K562 (cell line): ENCODE data around the gene SLC6A16. TPM values are rescaled to one million over a fixed set of nuclear protein-coding genes. Genes with fewer than 3 reads are reported as not detected.

ENCODE experiments used
- ATAC-seq: fragments of 200-7000 bp; cut with Tn5 transposase; 3 replicates; pipeline ENCODE4 v1.9.1; 2020; ENCODE audit warnings: moderate library complexity
- BruUV-seq: library from RNA; stranded (reverse); fragments of 400-500 nt; replicated peaks from 2 replicates; lab custom pipeline; 2021; lab: Mats Ljungman, UMichigan
- CTCF ChIA-PET: fragments of 300-600 bp; formaldehyde crosslinking; extraction: SDS; loops from one replicate; lab custom pipeline; 2021; ENCODE audit warnings: low intra/inter-chr PET ratio; lab: Yijun Ruan, JAX
- POLR2A ChIA-PET: fragments of 300-600, 350-650 bp; sonication (Branson Sonifier 250); formaldehyde crosslinking; extraction: SDS; loops from one replicate; lab custom pipeline; 2021; ENCODE audit warnings: antibody characterized with exemption, inconsistent platforms; lab: Yijun Ruan, JAX
- DNase-seq, 4 experiments: peaks; one replicate each; pipeline versions ENCODE4 v3.0.0 to v3.0.0-alpha.2; 2011 to 2018; ENCODE audit warnings: low spot score in 3 of 4, mixed read lengths in 3 of 4; ENCODE audit errors: extremely low read depth in 1 of 4
- FAIRE-seq: peaks from 2 replicates; lab custom pipeline; 2011; peaks lifted over from hg19 to GRCh38; lab: Jason Lieb, UNC
- H2AFZ ChIP-seq: 2 replicates; pipeline ENCODE4 v1.6.0; 2011; ENCODE audit warnings: low read depth, low read length, control low read depth, inconsistent platforms
- H3K27ac ChIP-seq: fragments of 200-600 bp; 3 replicates; pipeline ENCODE4 v1.8.0; 2011; ENCODE audit warnings: low read depth, mild to moderate bottlenecking, control low read depth, inconsistent platforms, low read length, moderate library complexity, mixed read lengths; ENCODE audit errors: extremely low read depth
- H3K27me3 ChIP-seq, 2 experiments: fragments of 300-600 bp in 1 of 2; 2 replicates in 1 of 2; 3 replicates in 1 of 2; pipeline versions ENCODE4 v1.6.0 to v1.8.0; 2011; ENCODE audit warnings: inconsistent platforms in 2 of 2, low read length in 2 of 2, mild to moderate bottlenecking in 1 of 2, mixed read lengths in 1 of 2, moderate library complexity in 1 of 2; ENCODE audit not compliant: control insufficient read depth in 2 of 2, insufficient read depth in 2 of 2
- H3K36me3 ChIP-seq: fragments of 300-600 bp; 3 replicates; pipeline ENCODE4 v1.8.0; 2011; ENCODE audit warnings: mild to moderate bottlenecking, low read length, inconsistent platforms; ENCODE audit not compliant: control insufficient read depth, insufficient read depth
- H3K4me1 ChIP-seq, 2 experiments: fragments of 200-600 bp in 1 of 2; replicated peaks in 1 of 2; 2 replicates in 1 of 2; 3 replicates in 1 of 2; pipeline versions ENCODE4 v1.5.1 to v1.8.0; 2011; ENCODE audit warnings: inconsistent platforms in 2 of 2, low read length in 2 of 2, mild to moderate bottlenecking in 1 of 2, mixed read lengths in 1 of 2, moderate library complexity in 1 of 2; ENCODE audit not compliant: control insufficient read depth in 2 of 2, insufficient read depth in 2 of 2
- H3K4me2 ChIP-seq: 2 replicates; pipeline ENCODE4 v1.6.1; 2011; ENCODE audit warnings: low read length, control low read depth, inconsistent platforms, mixed read lengths; ENCODE audit not compliant: insufficient read depth
- H3K4me3 ChIP-seq: fragments of 200-600 bp; sonication (generic), shearing (Covaris generic); 2 replicates; pipeline ENCODE4 v1.5.1; 2016; ENCODE audit warnings: control low read depth, inconsistent platforms
- H3K79me2 ChIP-seq: fragments of 200-600 bp; 3 replicates; pipeline ENCODE4 v1.8.0; 2011; ENCODE audit warnings: low read length, inconsistent platforms; ENCODE audit not compliant: control insufficient read depth, insufficient read depth
- H3K9ac ChIP-seq, 2 experiments: 2 replicates each; pipeline versions ENCODE4 v1.6.0 to v1.6.1; 2011; ENCODE audit warnings: low read depth in 2 of 2, low read length in 2 of 2, control low read depth in 1 of 2, inconsistent platforms in 1 of 2, mild to moderate bottlenecking in 1 of 2, mixed read lengths in 1 of 2; ENCODE audit not compliant: insufficient read depth in 1 of 2
- H3K9me1 ChIP-seq: one replicate; pipeline ENCODE4 v1.6.0; 2011; ENCODE audit warnings: inconsistent platforms, mild to moderate bottlenecking, low read length, moderate library complexity; ENCODE audit not compliant: control insufficient read depth, insufficient read depth
- H3K9me3 ChIP-seq: replicated peaks from 2 replicates; pipeline ENCODE4 v1.5.1; 2011; ENCODE audit warnings: low read depth, low read length, inconsistent platforms; ENCODE audit not compliant: control insufficient read depth, insufficient read depth
- H4K20me1 ChIP-seq: replicated peaks from 2 replicates; pipeline ENCODE4 v1.6.1; 2011; ENCODE audit warnings: low read length, inconsistent platforms, mixed read lengths; ENCODE audit not compliant: control insufficient read depth, insufficient read depth
- BMI1 ChIP-seq: fragments of 150-350 bp; IDR thresholded peaks from 2 replicates; pipeline ENCODE4 v1.6.1; 2014; ENCODE audit warnings: low read length
- CBX3 ChIP-seq, 2 experiments: IDR thresholded peaks; 1 replicate in 1 of 2; 2 replicates in 1 of 2; pipeline ENCODE4 v1.6.1; 2012; ENCODE audit warnings: inconsistent platforms in 2 of 2, low read length in 2 of 2, borderline replicate concordance in 1 of 2, control low read depth in 1 of 2
- FOXM1 ChIP-seq, 2 experiments: fragments of 450-650 bp in 1 of 2; sonication (generic) in 1 of 2; formaldehyde crosslinking in 1 of 2; IDR thresholded peaks; 2 replicates each; pipeline versions ENCODE4 v1.6.1 to v1.9.0; 2017 to 2022; ENCODE audit warnings: low read depth in 2 of 2, mild to moderate bottlenecking in 2 of 2, missing genetic modification reagents in 1 of 2, moderate library complexity in 1 of 2
- KDM4B ChIP-seq, 2 experiments: fragments of 450-650 bp in 1 of 2; sonication (generic) in 1 of 2; IDR thresholded peaks; 2 replicates each; pipeline ENCODE4 v1.6.1; 2016 to 2017; ENCODE audit warnings: borderline replicate concordance in 2 of 2, antibody characterized with exemption in 1 of 2, low read depth in 1 of 2, mild to moderate bottlenecking in 1 of 2
- MEIS2 ChIP-seq: fragments of 450-650 bp; IDR thresholded peaks from 2 replicates; pipeline ENCODE4 v1.6.1; 2014; ENCODE audit warnings: mild to moderate bottlenecking; ENCODE audit not compliant: partially characterized antibody
- NONO ChIP-seq, 2 experiments: fragments of 200-400 bp in 1 of 2; fragments of 450-650 bp in 1 of 2; formaldehyde crosslinking in 1 of 2; IDR thresholded peaks; 2 replicates each; pipeline ENCODE4 v1.6.1; 2017; ENCODE audit warnings: low read depth in 2 of 2, mild to moderate bottlenecking in 2 of 2, moderate library complexity in 2 of 2, low read length in 1 of 2
- POLR2A ChIP-seq: fragments of 450-650 bp; conservative IDR thresholded peaks from 2 replicates; pipeline ENCODE4 v1.6.1; 2016
- SIRT6 ChIP-seq: IDR thresholded peaks from one replicate; pipeline ENCODE4 v1.6.1; 2012; ENCODE audit warnings: low read depth, mild to moderate bottlenecking, control low read depth, inconsistent platforms, low read length, moderate library complexity
- SMAD3 ChIP-seq: fragments of 450-650 bp; formaldehyde crosslinking; conservative IDR thresholded peaks from 2 replicates; pipeline ENCODE4 v1.4.0; 2020; ENCODE audit warnings: mild to moderate bottlenecking
- ZBTB40 ChIP-seq, 2 experiments: fragments of 450-650 bp in 1 of 2; sonication (generic) in 1 of 2; formaldehyde crosslinking in 1 of 2; IDR thresholded peaks; 2 replicates each; pipeline versions ENCODE4 v1.7.1 to v1.9.0; 2016 to 2022; ENCODE audit warnings: inconsistent platforms in 1 of 2, mild to moderate bottlenecking in 1 of 2, missing genetic modification reagents in 1 of 2
- ZFP36 ChIP-seq: fragments of 150-350 bp; IDR thresholded peaks from 2 replicates; pipeline ENCODE4 v1.6.1; 2018; ENCODE audit warnings: low read length, low read depth; ENCODE audit not compliant: partially characterized antibody
- ZFPM2 ChIP-seq: fragments of 250-450 bp; sonication (Bioruptor Pico); IDR thresholded peaks from 2 replicates; pipeline ENCODE4 v1.5.1; 2022; ENCODE audit warnings: mild to moderate bottlenecking
- WGBS: fragments of 100-300 bp; shearing (Covaris generic); methylation state at CpG from one replicate; pipeline ENCODE4 v1.1.6; 2016; ENCODE audit warnings: low coverage, mixed read lengths; ENCODE audit not compliant: insufficient coverage; ENCODE audit errors: missing lambda C conversion rate; 5-methylcytosine and 5-hydroxymethylcytosine counted together
- in situ Hi-C: fragments of 300-500 bp; cut with MboI; formaldehyde crosslinking; loops from 4 replicates; pipeline ENCODE4 v1.15.0; 2018; ENCODE audit warnings: inconsistent platforms, mixed read lengths
- intact Hi-C: fragments of 100-400 bp; cut with micrococcal nuclease; formaldehyde crosslinking; loops from 2 replicates; pipeline ENCODE4 v1.14.2; 2022
- polyA plus RNA-seq, 8 experiments: library from polyadenylated mRNA; depleted of rRNA in 4 of 8; stranded (reverse) in 5 of 8; unstranded in 3 of 8; fragments of >200 nt; fragmentation: Nextera tagmentation in 2 of 8; fragmentation: Illumina TruSeq in 1 of 8; extraction: Ambion mirVana in 2 of 8; extraction: Trizol in 1 of 8; gene quantifications; 2 replicates each; pipeline versions ENCODE4 v1.2.1 to v1.2.3, GENCODE V29; 2011 to 2014; ENCODE audit warnings: inconsistent platforms in 1 of 8, missing spikeins in 1 of 8
- total RNA-seq, 7 experiments: library from RNA; depleted of rRNA in 6 of 7; stranded (reverse); fragments of >200 nt in 6 of 7; fragmentation: Illumina TruSeq in 2 of 7; extraction: Trizol in 2 of 7; gene quantifications; 2 replicates each; pipeline versions ENCODE4 v1.2.1 to v1.2.3, GENCODE V29; 2011 to 2021; ENCODE audit warnings: low replicate concordance in 1 of 7

The SLC6A16 gene
- total and polyA plus RNA-seq, 9 of the 15 experiments (the other 6 are each of a cell fraction or from before 2014, with no cell fraction given), result 0.05 to 0.95 (median 0.36) TPM

GRCh38 chr19:49249933-49250332 is 75.1 kb downstream of the SLC6A16 start:
- ATAC-seq (no peak), FAIRE-seq (no peak), DNase-seq (no peak)
- BruUV-seq, result no TSS peak
- Histone ChIP-seq H3K27me3 (peaks cover 26 to 40% of the 10 kb centered on the region in 2 experiments; a peak in 4 of 5 replicates), H3K27ac (no peak overlapping the region), H4K20me1 (no peaks in the 10 kb centered on the region), H3K9ac (no peak overlapping the region), H3K79me2 (no peaks in the 10 kb centered on the region), H3K4me1 (no peaks in the 10 kb centered on the region), H3K4me3 (no peak overlapping the region), H3K9me1 (no peaks in the 10 kb centered on the region), H3K36me3 (no peaks in the 10 kb centered on the region), H3K4me2 (no peak overlapping the region), H3K9me3 (peaks cover 2% of the 10 kb centered on the region; the same call in 1 of the 2 replicates), H2AFZ (no peak overlapping the region)
- ChIA-PET CTCF (no interaction called here), POLR2A (no interaction called here)
- WGBS, result 0% methylated on average over 2 of the region's 2 CpGs
- in situ Hi-C loops, result no loop called here
- intact Hi-C loops, result no loop called here
- TF ChIP-seq ZFPM2 (CRISPR knock-in tag) (no peak), ZFP36 (no peak), NONO (IDR thresholded peaks at IDR 0.05; ENCODE audit: low read depth in 2 of 2, low read length in 1 of 2) (no peak), POLR2A (no peak), FOXM1 (IDR thresholded peaks at IDR 0.05; ENCODE audit: low read depth) (no peak), FOXM1 (CRISPR knock-in tag; IDR thresholded peaks at IDR 0.05; ENCODE audit: low read depth) (no peak), CBX3 (IDR thresholded peaks at IDR 0.05; ENCODE audit: borderline replicate concordance in 1 of 2, low read length in 2 of 2) (no peak), MEIS2 (no peak), BMI1 (no peak), ZBTB40 (IDR thresholded peaks at IDR 0.05) (no peak), ZBTB40 (CRISPR knock-in tag; IDR thresholded peaks at IDR 0.05) (no peak), KDM4B (IDR thresholded peaks at IDR 0.05; ENCODE audit: borderline replicate concordance in 2 of 2, low read depth in 1 of 2) (no peak), SMAD3 (CRISPR knock-in tag) (no peak), SIRT6 (no peak)
